Right lobe of liver (tissue), 4 donors: Measurements from ENCODE around the gene HIGD1C.

Experiments
- CTCF ChIP-seq, 4 donors: fragments of 200-600 bp in 3 of 4; fragments of 450-650 bp in 1 of 4; IDR thresholded peaks; one replicate each; pipeline versions ENCODE4 v1.5.1 to v1.8.0; 2016 to 2022; ENCODE audit warnings: antibody characterized with exemption in 4 of 4, mild to moderate bottlenecking in 2 of 4
- POLR2A ChIP-seq: fragments of 450-650 bp; IDR thresholded peaks from one replicate; pipeline ENCODE4 v1.6.1; 2017; ENCODE audit warnings: antibody characterized with exemption, mild to moderate bottlenecking
- donor health status: DM: no; HTN: no; CAD: no.
- donor health status: DM: no; HTN: no; CAD: no.
- donor health status: DM: no; HTN: yes; CAD: no.

GRCh38 chr12:50913224-50913623 lies 39.1 kb upstream of the HIGD1C start:
- no peak for TF ChIP-seq CTCF (IDR thresholded peaks at IDR 0.05)
- no peak for TF ChIP-seq POLR2A
